MCF 10A (cell line): ENCODE data around the gene PLPPR1. TPM values are rescaled to one million over a fixed set of nuclear protein-coding genes. Genes with fewer than 3 reads are reported as not detected.

Experiments used
- BruUV-seq: library from RNA; stranded (reverse); fragments of 400-500 nt; replicated peaks from 2 replicates; lab custom pipeline; 2021; lab: Mats Ljungman, UMichigan
- CTCF ChIA-PET: fragments of 300-600 bp; sonication (Branson Sonifier 250); formaldehyde crosslinking; extraction: SDS; loops from one replicate; lab custom pipeline; 2021; ENCODE audit warnings: antibody characterized with exemption, inconsistent platforms; lab: Yijun Ruan, JAX
- POLR2A ChIA-PET: fragments of 300-600, 350-650 bp; sonication (Branson Sonifier 250); formaldehyde crosslinking; extraction: SDS; loops from one replicate; lab custom pipeline; 2020; ENCODE audit warnings: antibody characterized with exemption, inconsistent platforms; lab: Yijun Ruan, JAX
- DNase-seq: peaks from one replicate; pipeline ENCODE4 v3.0.0-alpha.2; 2018; ENCODE audit not compliant: unreplicated experiment
- H3K27ac Mint-ChIP-seq: one replicate; pipeline ENCODE4 v1.8.0; 2022; ENCODE audit warnings: mild to moderate bottlenecking, low read depth, mixed read lengths; ENCODE audit not compliant: unreplicated experiment
- H3K27me3 Mint-ChIP-seq: one replicate; pipeline ENCODE4 v1.8.0; 2022; ENCODE audit warnings: mixed read lengths; ENCODE audit not compliant: insufficient read depth, unreplicated experiment
- H3K36me3 Mint-ChIP-seq: one replicate; pipeline ENCODE4 v1.8.0; 2022; ENCODE audit warnings: mild to moderate bottlenecking, moderate library complexity, mixed read lengths; ENCODE audit not compliant: insufficient read depth, unreplicated experiment
- H3K4me1 Mint-ChIP-seq: one replicate; pipeline ENCODE4 v1.8.0; 2022; ENCODE audit warnings: mixed read lengths; ENCODE audit not compliant: insufficient read depth, unreplicated experiment
- H3K4me3 Mint-ChIP-seq: one replicate; pipeline ENCODE4 v1.8.0; 2022; ENCODE audit warnings: mild to moderate bottlenecking, moderate library complexity, mixed read lengths; ENCODE audit not compliant: unreplicated experiment
- H3K9me3 Mint-ChIP-seq: one replicate; pipeline ENCODE4 v1.8.0; 2022; ENCODE audit warnings: mixed read lengths; ENCODE audit not compliant: unreplicated experiment
- CTCF ChIP-seq: fragments of 200-600 bp; IDR thresholded peaks from one replicate; pipeline ENCODE4 v1.8.0; 2022; ENCODE audit warnings: antibody characterized with exemption, mild to moderate bottlenecking; ENCODE audit not compliant: unreplicated experiment
- intact Hi-C: fragments of 100-400 bp; cut with micrococcal nuclease; formaldehyde crosslinking; loops from 2 replicates; pipeline ENCODE4 v1.14.1; 2022
- total RNA-seq: library from RNA; stranded (reverse); gene quantifications from 2 replicates; pipeline ENCODE4 v1.2.3, GENCODE V29; 2022

Gene PLPPR1
- total RNA-seq, 1 experiment from 2014 or later, result not detected

- Mint-ChIP-seq H3K27me3 (peaks cover 11% of the 10 kb centered on the region), H3K4me1 (no peaks in the 10 kb centered on the region), H3K9me3 (no peaks in the 10 kb centered on the region), H3K36me3 (no peaks in the 10 kb centered on the region), H3K4me3 (no peak overlapping the region), H3K27ac (no peak overlapping the region)
- DNase-seq, result no peak
- ChIA-PET CTCF (interaction anchor here (0.6 to 0.8 kb wide), 2 partner anchors 196 to 510 kb away, joined by 3 read pairs; no protein-coding TSS in a partner anchor), POLR2A (no interaction called here)
- intact Hi-C loops, result no loop called here
- TF ChIP-seq CTCF, result no peak
- no TSS peak for BruUV-seq
Observed at GRCh38 chr9:101317735-101318134, 289.2 kb downstream of the PLPPR1 start.

GRCh38 chr9:101323129-101323528 lies 294.6 kb downstream of the PLPPR1 start:
- BruUV-seq, result no TSS peak
- CTCF ChIA-PET, result interaction anchor here (0.6 to 3.7 kb wide), 6 partner anchors 11 to 722 kb away, joined by 3 to 18 read pairs (median 4); no protein-coding TSS in a partner anchor
- no peak overlapping the region for H3K4me3 Mint-ChIP-seq

GRCh38 chr9:101324245-101324804 lies 295.8 kb downstream of the PLPPR1 start:
- no peak overlapping the region for H3K27ac Mint-ChIP-seq
- peaks cover 10% of the 10 kb centered on the region for H3K27me3 Mint-ChIP-seq
- BruUV-seq, result no TSS peak
- no peaks in the 10 kb centered on the region for H3K36me3 Mint-ChIP-seq
- H3K4me3 Mint-ChIP-seq, result no peak overlapping the region
- TF ChIP-seq CTCF, result no peak
- intact Hi-C loops, result no loop called here
- H3K9me3 Mint-ChIP-seq, result no peaks in the 10 kb centered on the region
- CTCF ChIA-PET, result interaction anchor here (0.6 to 3.7 kb wide), 6 partner anchors 9 to 723 kb away, joined by 3 to 18 read pairs (median 4); no protein-coding TSS in a partner anchor
- peaks cover 7% of the 10 kb centered on the region for H3K4me1 Mint-ChIP-seq
- DNase-seq, result no peak
- POLR2A ChIA-PET, result interaction anchor here (0.7 to 1.3 kb wide), 3 partner anchors 13 to 117 kb away, joined by 3 read pairs; no protein-coding TSS in a partner anchor

More at GRCh38 chr9:101323129-101323528, 294.6 kb downstream of the PLPPR1 start:
- Mint-ChIP-seq H3K36me3 (no peaks in the 10 kb centered on the region), H3K4me1 (peaks cover 7% of the 10 kb centered on the region), H3K9me3 (no peaks in the 10 kb centered on the region), H3K27ac (no peak overlapping the region), H3K27me3 (no peaks in the 10 kb centered on the region)
- no peak for DNase-seq
- intact Hi-C loops, result no loop called here
- POLR2A ChIA-PET, result no interaction called here
- no peak for TF ChIP-seq CTCF

GRCh38 chr9:101325053-101325452 lies 296.5 kb downstream of the PLPPR1 start:
- no peak for DNase-seq
- H3K9me3 Mint-ChIP-seq, result no peaks in the 10 kb centered on the region

More at GRCh38 chr9:101325053-101325452, 296.5 kb downstream of the PLPPR1 start:
- Mint-ChIP-seq H3K4me1 (peaks cover 7% of the 10 kb centered on the region), H3K27me3 (peaks cover 10% of the 10 kb centered on the region), H3K27ac (no peak overlapping the region), H3K4me3 (no peak overlapping the region), H3K36me3 (no peaks in the 10 kb centered on the region)
- CTCF ChIA-PET, result interaction anchor here (0.6 to 3.7 kb wide), 6 partner anchors 9 to 723 kb away, joined by 3 to 18 read pairs (median 4); no protein-coding TSS in a partner anchor
- no peak for TF ChIP-seq CTCF
- no TSS peak for BruUV-seq
- intact Hi-C loops, result no loop called here
- POLR2A ChIA-PET, result no interaction called here
